Hepatocyte (in vitro differentiated cells): ENCODE results near the gene HOXD9. TPM values are rescaled to one million over a fixed set of nuclear protein-coding genes. Genes with fewer than 3 reads are reported as not detected.

ENCODE experiments used
- DNase-seq: peaks from one replicate; pipeline ENCODE4 v3.0.0-alpha.2; 2016; ENCODE audit warnings: low spot score
- H2AFZ ChIP-seq: fragments of 200-600 bp; sonication (generic); 2 replicates; pipeline ENCODE4 v1.6.0; 2016; ENCODE audit warnings: antibody characterized with exemption, mild to moderate bottlenecking
- H3K27ac ChIP-seq: fragments of 200-600 bp; sonication (generic); 2 replicates; pipeline ENCODE4 v1.5.1; 2016; ENCODE audit warnings: mild to moderate bottlenecking
- H3K27me3 ChIP-seq: fragments of 200-600 bp; sonication (generic); 2 replicates; pipeline ENCODE4 v1.6.1; 2016
- H3K36me3 ChIP-seq: fragments of 200-600 bp; sonication (generic); replicated peaks from 2 replicates; pipeline ENCODE4 v1.5.1; 2016; ENCODE audit warnings: low read depth; ENCODE audit not compliant: insufficient read depth
- H3K4me1 ChIP-seq: fragments of 200-600 bp; sonication (generic); 2 replicates; pipeline ENCODE4 v1.5.1; 2016; ENCODE audit warnings: mild to moderate bottlenecking, moderate library complexity; ENCODE audit not compliant: insufficient read depth
- H3K4me2 ChIP-seq: fragments of 200-600 bp; sonication (generic); 2 replicates; pipeline ENCODE4 v1.6.0; 2016
- H3K4me3 ChIP-seq: fragments of 200-600 bp; sonication (generic); 2 replicates; pipeline ENCODE4 v1.5.1; 2016; ENCODE audit warnings: mild to moderate bottlenecking
- H3K79me2 ChIP-seq: fragments of 200-600 bp; sonication (generic); 2 replicates; pipeline ENCODE4 v1.6.0; 2017; ENCODE audit warnings: mild to moderate bottlenecking
- H3K9me2 ChIP-seq: fragments of 200-600 bp; sonication (generic); replicated peaks from 2 replicates; pipeline ENCODE4 v1.6.0; 2017; ENCODE audit warnings: mild to moderate bottlenecking; ENCODE audit not compliant: insufficient read depth
- H3K9me3 ChIP-seq: fragments of 200-600 bp; sonication (generic); 2 replicates; pipeline ENCODE4 v1.5.1; 2016; ENCODE audit warnings: low read depth, mild to moderate bottlenecking
- H4K20me1 ChIP-seq: fragments of 200-600 bp; sonication (generic); 2 replicates; pipeline ENCODE4 v1.6.0; 2016; ENCODE audit warnings: mild to moderate bottlenecking; ENCODE audit not compliant: insufficient read depth, poor library complexity, severe bottlenecking
- EZH2 ChIP-seq: fragments of 200-600 bp; sonication (generic); IDR thresholded peaks from 2 replicates; pipeline ENCODE4 v1.6.1; 2016; ENCODE audit warnings: antibody characterized with exemption, mild to moderate bottlenecking, borderline replicate concordance
- EZH2phosphoT487 ChIP-seq: fragments of 200-600 bp; sonication (generic); IDR thresholded peaks from one replicate; pipeline ENCODE4 v1.6.1; 2018; ENCODE audit warnings: antibody characterized with exemption, mild to moderate bottlenecking, low read depth, moderate library complexity; ENCODE audit not compliant: unreplicated experiment, severe bottlenecking
- WGBS: methylation state at CpG from one replicate; pipeline ENCODE4 v1.1.6; 2016; ENCODE audit warnings: low lambda C conversion rate; ENCODE audit errors: missing lambda C conversion rate; 5-methylcytosine and 5-hydroxymethylcytosine counted together
- polyA plus RNA-seq: library from polyadenylated mRNA; unstranded; fragments of >200 nt; fragmentation: Nextera tagmentation; extraction: Ambion mirVana; gene quantifications from 2 replicates; pipeline ENCODE4 v1.2.1, GENCODE V29; 2016
- total RNA-seq: library from RNA; depleted of rRNA; stranded (reverse); fragments of >200 nt; gene quantifications from 2 replicates; pipeline ENCODE4 v1.2.3, GENCODE V29; 2014
- TF ChIP-seq, protein P1 (sequence below): fragments of 200-600 bp; sonication (generic); IDR thresholded peaks from 2 replicates; pipeline ENCODE4 v1.5.1; 2016; ENCODE audit warnings: antibody characterized with exemption, mild to moderate bottlenecking; ENCODE audit not compliant: poor library complexity

Gene HOXD9
- total and polyA plus RNA-seq, 2 experiments from 2014 or later, result 2.9 to 4.7 TPM

DNA sequence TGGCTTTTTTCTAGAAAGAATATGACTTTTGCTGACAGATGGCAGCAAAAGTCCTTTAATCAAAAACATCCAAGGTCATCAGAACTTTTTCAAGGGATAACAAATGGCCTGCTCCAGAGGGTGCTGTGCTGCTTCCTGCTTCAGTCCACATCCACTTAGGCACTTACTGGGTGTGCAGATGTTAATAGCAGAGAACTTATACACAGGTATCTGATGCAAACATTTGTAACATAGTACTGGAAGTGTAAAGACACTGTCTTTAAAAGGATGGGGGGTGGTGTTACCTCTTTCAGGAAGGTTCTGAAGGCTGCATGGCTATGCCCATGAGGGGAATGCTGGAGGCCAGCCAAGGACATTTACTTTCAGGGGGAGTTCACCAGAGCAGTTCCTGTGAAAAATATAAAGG is 12.5 kb downstream of the HOXD9 start:
- no peak overlapping the region for H3K4me3 ChIP-seq
- H3K27ac ChIP-seq, result no peak overlapping the region
- DNase-seq, result no peak
- no peaks in the 10 kb centered on the region for H3K36me3 ChIP-seq
- no peaks in the 10 kb centered on the region for H3K9me2 ChIP-seq
- peaks cover 95% of the 10 kb centered on the region for H3K27me3 ChIP-seq
- TF ChIP-seq EZH2, result no peak
- TF ChIP-seq EZH2phosphoT487, result no peak
- TF ChIP-seq, protein P1, sequence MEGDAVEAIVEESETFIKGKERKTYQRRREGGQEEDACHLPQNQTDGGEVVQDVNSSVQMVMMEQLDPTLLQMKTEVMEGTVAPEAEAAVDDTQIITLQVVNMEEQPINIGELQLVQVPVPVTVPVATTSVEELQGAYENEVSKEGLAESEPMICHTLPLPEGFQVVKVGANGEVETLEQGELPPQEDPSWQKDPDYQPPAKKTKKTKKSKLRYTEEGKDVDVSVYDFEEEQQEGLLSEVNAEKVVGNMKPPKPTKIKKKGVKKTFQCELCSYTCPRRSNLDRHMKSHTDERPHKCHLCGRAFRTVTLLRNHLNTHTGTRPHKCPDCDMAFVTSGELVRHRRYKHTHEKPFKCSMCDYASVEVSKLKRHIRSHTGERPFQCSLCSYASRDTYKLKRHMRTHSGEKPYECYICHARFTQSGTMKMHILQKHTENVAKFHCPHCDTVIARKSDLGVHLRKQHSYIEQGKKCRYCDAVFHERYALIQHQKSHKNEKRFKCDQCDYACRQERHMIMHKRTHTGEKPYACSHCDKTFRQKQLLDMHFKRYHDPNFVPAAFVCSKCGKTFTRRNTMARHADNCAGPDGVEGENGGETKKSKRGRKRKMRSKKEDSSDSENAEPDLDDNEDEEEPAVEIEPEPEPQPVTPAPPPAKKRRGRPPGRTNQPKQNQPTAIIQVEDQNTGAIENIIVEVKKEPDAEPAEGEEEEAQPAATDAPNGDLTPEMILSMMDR, result no peak
- H3K4me1 ChIP-seq, result peaks cover 4% of the 10 kb centered on the region
- H4K20me1 ChIP-seq, result no peaks in the 10 kb centered on the region
- H3K9me3 ChIP-seq, result no peaks in the 10 kb centered on the region
- H3K4me2 ChIP-seq, result no peak overlapping the region
- no peaks in the 10 kb centered on the region for H3K79me2 ChIP-seq
- no peak overlapping the region for H2AFZ ChIP-seq

DNA sequence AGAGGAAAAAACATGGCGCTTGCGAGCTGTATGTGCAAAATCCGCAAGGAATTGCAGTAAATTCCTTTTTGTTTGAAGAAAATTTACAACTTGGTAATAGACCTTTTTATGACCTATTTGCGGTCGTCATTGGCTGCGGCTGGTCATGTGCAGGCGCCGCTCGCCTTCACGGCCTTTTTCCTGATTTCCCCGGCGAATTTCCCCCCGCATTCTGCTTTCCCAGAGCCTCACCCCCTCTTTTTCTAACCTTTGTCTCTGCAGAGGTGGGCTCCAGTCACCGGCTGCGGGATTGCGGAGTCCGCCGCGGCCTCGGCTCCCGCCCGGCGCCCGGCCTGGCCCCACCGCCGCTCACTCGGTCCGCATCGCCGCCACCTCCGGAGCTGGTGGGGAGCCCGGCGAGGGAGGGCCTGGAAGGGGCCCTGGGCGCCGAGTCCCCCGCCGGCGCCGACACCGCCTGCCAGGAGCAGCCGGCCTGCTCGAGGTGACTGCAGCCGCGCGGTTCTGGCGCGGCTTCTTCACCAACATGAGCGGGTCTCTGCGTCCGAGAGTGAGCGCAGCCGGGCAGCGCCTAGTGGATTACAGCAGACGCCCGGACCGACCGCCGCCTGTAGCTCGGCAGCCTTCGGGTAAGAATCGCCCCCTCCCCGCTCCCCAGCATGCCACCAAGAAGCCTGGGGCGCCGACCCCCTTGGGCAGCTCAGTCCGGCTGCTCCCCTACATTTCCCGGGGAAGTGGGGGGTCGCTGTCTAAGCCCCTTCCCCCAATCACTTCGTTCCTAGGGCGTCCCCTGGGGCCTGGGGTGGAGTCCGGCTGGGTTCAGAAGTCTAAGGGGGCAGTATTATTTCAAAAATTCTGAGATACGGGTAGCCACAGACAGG is 14.1 kb downstream of the HOXD9 start:
- Histone ChIP-seq H3K9me2 (no peaks in the 10 kb centered on the region), H3K4me1 (peaks cover 8% of the 10 kb centered on the region), H3K4me2 (peak overlapping the region; percentile 93), H3K36me3 (no peaks in the 10 kb centered on the region), H3K79me2 (no peaks in the 10 kb centered on the region), H3K27me3 (peaks cover 94% of the 10 kb centered on the region), H3K9me3 (no peaks in the 10 kb centered on the region), H3K27ac (no peak overlapping the region), H4K20me1 (no peaks in the 10 kb centered on the region), H3K4me3 (peak overlapping the region; percentile 67), H2AFZ (peak overlapping the region; percentile 68)
- WGBS, result 3% methylated on average over 50 of the region's 71 CpGs
- TF ChIP-seq EZH2, result peak; percentile 30
- TF ChIP-seq, protein P1, result no peak
- DNase-seq, result peak; percentile 54

DNA sequence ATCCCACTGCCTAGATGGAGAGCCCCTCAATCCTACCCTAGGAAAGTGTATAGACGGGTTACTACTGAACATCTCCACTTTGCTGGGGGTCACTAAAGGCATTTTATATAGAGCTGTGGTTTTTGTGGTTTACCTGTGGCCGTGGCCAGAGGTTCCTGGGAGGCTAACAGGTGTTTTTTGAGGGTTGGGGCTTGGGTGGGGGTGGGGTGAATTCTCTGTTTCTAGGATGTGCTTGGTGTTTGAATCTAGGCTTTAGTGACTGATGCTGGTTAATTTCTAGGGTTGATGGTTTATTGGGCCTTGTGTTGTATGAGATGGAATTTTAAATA is 14.7 kb downstream of the HOXD9 start:
- Histone ChIP-seq H3K4me2 (peak overlapping the region; percentile 93), H3K4me1 (peaks cover 8% of the 10 kb centered on the region), H3K79me2 (no peaks in the 10 kb centered on the region), H3K9me3 (no peaks in the 10 kb centered on the region), H3K36me3 (no peaks in the 10 kb centered on the region), H3K9me2 (no peaks in the 10 kb centered on the region), H4K20me1 (no peaks in the 10 kb centered on the region), H2AFZ (no peak overlapping the region), H3K4me3 (peak overlapping the region; percentile 67), H3K27ac (no peak overlapping the region), H3K27me3 (peaks cover 94% of the 10 kb centered on the region)
- TF ChIP-seq EZH2phosphoT487 (no peak), EZH2 (no peak)
- TF ChIP-seq, protein P1, result no peak
- 35% methylated on average over 2 of the region's 2 CpGs for WGBS
- no peak for DNase-seq
